ENCODE data around the gene LRRC40. TPM values are rescaled to one million over a fixed set of nuclear protein-coding genes. Genes with fewer than 3 reads are reported as not detected.
A peak's percentile ranks its signal among the peaks of the same experiment; 100 is the strongest.
"Not testable (repeated sequence)": the region's sequence is repeated elsewhere in the genome, so short reads cannot be mapped to it uniquely, and the experiment has no call there.

The LRRC40 gene
- total and polyA plus RNA-seq, 5 experiments from 2014 or later = 4.6 to 12.9 (median 7.4) TPM

GRCh38 chr1:70202173-70202758 lies 3.1 kb downstream of the LRRC40 start:
- Mint-ChIP-seq H3K4me1 (peaks cover 21 to 61% (median 55%) of the 10 kb centered on the region in 4 donors), H3K36me3 (peaks cover 0 to 6% (median 0%) of the 10 kb centered on the region in 3 donors), H3K27ac (peak overlapping the region in 2 of 10 donors; percentile 43 to 44), H3K4me3 (no peak overlapping the region), H3K9me3 (no peaks in the 10 kb centered on the region), H3K27me3 (no peaks in the 10 kb centered on the region)
- DNase-seq (no peak), ATAC-seq (no peak)
- POLR2A ChIA-PET = interaction anchor here (1.7 to 4.9 kb wide), 2 partner anchors 19 to 878 kb away, joined by 3 to 49 read pairs; partner anchors contain the start of genes SRSF11 and ZRANB2

- Mint-ChIP-seq H3K36me3 (peaks cover 0 to 16% (median 0%) of the 10 kb centered on the region in 3 donors), H3K27ac (no peak overlapping the region), H3K4me3 (no peak overlapping the region), H3K4me1 (peaks cover 20 to 57% (median 49%) of the 10 kb centered on the region in 4 donors), H3K27me3 (no peaks in the 10 kb centered on the region), H3K9me3 (no peaks in the 10 kb centered on the region)
- ATAC-seq (no peak), DNase-seq (no peak)
- POLR2A ChIA-PET = interaction anchor here (1.2 kb wide), 1 partner anchor 21 kb away, joined by 3 read pairs; the partner anchor contains the start of gene SRSF11
These were observed 5.3 kb downstream of the LRRC40 start for GRCh38 chr1:70200065-70200464.

- Mint-ChIP-seq H3K27me3 (no peaks in the 10 kb centered on the region), H3K9me3 (no peaks in the 10 kb centered on the region), H3K36me3 (peaks cover 0 to 16% (median 7%) of the 10 kb centered on the region in 3 donors), H3K4me1 (peaks cover 7 to 35% (median 20%) of the 10 kb centered on the region in 4 donors), H3K4me3 (no peak overlapping the region), H3K27ac (no peak overlapping the region)
- POLR2A ChIA-PET = no interaction called here
- ATAC-seq (no peak), DNase-seq (no peak)
These were observed 9.0 kb downstream of the LRRC40 start for GRCh38 chr1:70196333-70196732.

GRCh38 chr1:70195342-70195741 lies 10.0 kb downstream of the LRRC40 start:
- peaks cover 4 to 35% (median 18%) of the 10 kb centered on the region in 4 donors for H3K4me1 Mint-ChIP-seq

GRCh38 chr1:70194601-70195000 lies 10.8 kb downstream of the LRRC40 start:
- no peak overlapping the region for H3K4me3 Mint-ChIP-seq
- no peaks in the 10 kb centered on the region for H3K9me3 Mint-ChIP-seq
- ATAC-seq (no peak), DNase-seq (no peak)
- H3K27ac Mint-ChIP-seq = no peak overlapping the region
- POLR2A ChIA-PET = no interaction called here
- no peaks in the 10 kb centered on the region for H3K27me3 Mint-ChIP-seq
- H3K4me1 Mint-ChIP-seq = peaks cover 4 to 34% (median 19%) of the 10 kb centered on the region in 4 donors
- peaks cover 0 to 16% (median 7%) of the 10 kb centered on the region in 3 donors for H3K36me3 Mint-ChIP-seq

More at GRCh38 chr1:70195342-70195741, 10.0 kb downstream of the LRRC40 start:
- ATAC-seq = no peak
- Mint-ChIP-seq H3K27ac (no peak overlapping the region), H3K9me3 (no peaks in the 10 kb centered on the region), H3K4me3 (no peak overlapping the region), H3K27me3 (no peaks in the 10 kb centered on the region), H3K36me3 (peaks cover 0 to 16% (median 7%) of the 10 kb centered on the region in 3 donors)
- no peak for DNase-seq
- POLR2A ChIA-PET = no interaction called here

GRCh38 chr1:70192446-70192845 lies 12.9 kb downstream of the LRRC40 start:
- H3K27ac Mint-ChIP-seq, H3K27me3 Mint-ChIP-seq, POLR2A ChIA-PET, DNase-seq, H3K9me3 Mint-ChIP-seq, ATAC-seq: not testable (repeated sequence)
- Mint-ChIP-seq H3K36me3 (peaks cover 0 to 21% (median 7%) of the 10 kb centered on the region in 3 donors), H3K4me3 (peak overlapping the region in 1 of 10 donors; percentile 23), H3K4me1 (peaks cover 5 to 23% (median 16%) of the 10 kb centered on the region in 4 donors)

GRCh38 chr1:70190180-70190579 lies 15.2 kb downstream of the LRRC40 start:
- Mint-ChIP-seq H3K4me1 (peaks cover 5 to 18% (median 9%) of the 10 kb centered on the region in 4 donors), H3K9me3 (no peaks in the 10 kb centered on the region), H3K36me3 (peaks cover 0 to 26% (median 7%) of the 10 kb centered on the region in 3 donors), H3K4me3 (no peak overlapping the region), H3K27ac (no peak overlapping the region), H3K27me3 (no peaks in the 10 kb centered on the region)
- POLR2A ChIA-PET = no interaction called here
- ATAC-seq (no peak), DNase-seq (no peak)

GRCh38 chr1:70188522-70188921 lies 16.9 kb downstream of the LRRC40 start:
- ATAC-seq (no peak), DNase-seq (no peak)
- Mint-ChIP-seq H3K9me3 (no peaks in the 10 kb centered on the region), H3K27ac (no peak overlapping the region), H3K27me3 (no peaks in the 10 kb centered on the region), H3K36me3 (peaks cover 0 to 37% (median 10%) of the 10 kb centered on the region in 3 donors), H3K4me1 (peaks cover 3 to 16% (median 9%) of the 10 kb centered on the region in 4 donors), H3K4me3 (no peak overlapping the region)
- POLR2A ChIA-PET = interaction anchor here (0.6 kb wide), 1 partner anchor 46 kb away, joined by 3 read pairs; no protein-coding TSS in a partner anchor

GRCh38 chr1:70185181-70185580 lies 20.2 kb downstream of the LRRC40 start:
- POLR2A ChIA-PET, DNase-seq, H3K9me3 Mint-ChIP-seq, H3K27ac Mint-ChIP-seq, ATAC-seq, H3K27me3 Mint-ChIP-seq, H3K4me3 Mint-ChIP-seq, H3K4me1 Mint-ChIP-seq: not testable (repeated sequence)
- peaks cover 0 to 56% (median 10%) of the 10 kb centered on the region in 3 donors for H3K36me3 Mint-ChIP-seq

- POLR2A ChIA-PET = no interaction called here
- Mint-ChIP-seq H3K4me1 (peaks cover 0 to 2% (median 0%) of the 10 kb centered on the region in 4 donors), H3K27ac (no peak overlapping the region), H3K4me3 (no peak overlapping the region), H3K9me3 (no peaks in the 10 kb centered on the region), H3K36me3 (peaks cover 0 to 68% (median 38%) of the 10 kb centered on the region in 3 donors), H3K27me3 (no peaks in the 10 kb centered on the region)
- ATAC-seq (no peak), DNase-seq (no peak)
These were observed 33.9 kb downstream of the LRRC40 start for GRCh38 chr1:70171512-70171911.

- Mint-ChIP-seq H3K36me3 (peaks cover 0 to 66% (median 30%) of the 10 kb centered on the region in 3 donors), H3K4me1 (peaks cover 0 to 2% (median 0%) of the 10 kb centered on the region in 4 donors), H3K27me3 (no peaks in the 10 kb centered on the region), H3K4me3 (no peak overlapping the region), H3K27ac (peak overlapping the region in 1 of 10 donors; percentile 42), H3K9me3 (no peaks in the 10 kb centered on the region)
- POLR2A ChIA-PET = no interaction called here
- no peak for DNase-seq
- ATAC-seq = no peak
These were observed 36.1 kb downstream of the LRRC40 start for GRCh38 chr1:70169018-70169839.

GRCh38 chr1:70168283-70168682 lies 37.1 kb downstream of the LRRC40 start:
- no peak for DNase-seq
- ATAC-seq = no peak
- POLR2A ChIA-PET = no interaction called here
- H3K27me3 Mint-ChIP-seq = no peaks in the 10 kb centered on the region
- H3K4me1 Mint-ChIP-seq = peaks cover 0 to 2% (median 0%) of the 10 kb centered on the region in 4 donors
- H3K9me3 Mint-ChIP-seq = no peaks in the 10 kb centered on the region
- no peak overlapping the region for H3K27ac Mint-ChIP-seq
- H3K36me3 Mint-ChIP-seq = peaks cover 3 to 67% (median 26%) of the 10 kb centered on the region in 3 donors
- H3K4me3 Mint-ChIP-seq = no peak overlapping the region

- no peak for DNase-seq
- Mint-ChIP-seq H3K4me3 (no peak overlapping the region), H3K27ac (no peak overlapping the region), H3K4me1 (no peaks in the 10 kb centered on the region), H3K36me3 (peaks cover 10 to 67% (median 19%) of the 10 kb centered on the region in 3 donors), H3K9me3 (no peaks in the 10 kb centered on the region), H3K27me3 (no peaks in the 10 kb centered on the region)
- no peak for ATAC-seq
- POLR2A ChIA-PET = no interaction called here
These were observed 41.0 kb downstream of the LRRC40 start for GRCh38 chr1:70164350-70164749.

Measured in naive thymus-derived CD8-positive, alpha-beta T cell (primary cell).